Body of pancreas (tissue), 4 donors: Measurements from ENCODE around the gene PARVG. TPM values are rescaled to one million over a fixed set of nuclear protein-coding genes. Genes with fewer than 3 reads are reported as not detected.

Experiments
- ATAC-seq: fragments of 150-250 bp; one replicate; pipeline ENCODE4 v1.9.1; 2016
- DNase-seq, 4 donors: peaks; one replicate each; pipeline ENCODE4 v3.0.0-alpha.2; 2019
- H3K27ac ChIP-seq, 4 donors: fragments of 200-600 bp; sonication (generic); 1 replicate in 3 of 4; 2 replicates in 1 of 4; pipeline versions ENCODE4 v1.5.1 to v1.6.1; 2016 to 2019; ENCODE audit warnings: mild to moderate bottlenecking in 1 of 4, mixed read lengths in 1 of 4, moderate library complexity in 1 of 4
- H3K27me3 ChIP-seq, 2 donors: fragments of 200-600 bp; sonication (generic); one replicate each; pipeline ENCODE4 v1.6.0; 2016; ENCODE audit warnings: mild to moderate bottlenecking in 1 of 2
- H3K36me3 ChIP-seq, 2 donors: fragments of 200-600 bp; sonication (generic); replicated peaks in 1 of 2; 2 replicates each; pipeline ENCODE4 v1.5.1; 2016; ENCODE audit warnings: low read depth in 2 of 2; ENCODE audit not compliant: insufficient read depth in 1 of 2
- H3K4me1 ChIP-seq: fragments of 200-600 bp; sonication (generic); one replicate; pipeline ENCODE4 v1.6.0; 2016
- H3K4me3 ChIP-seq, 2 donors: fragments of 200-600 bp; sonication (generic); 1 replicate in 1 of 2; 2 replicates in 1 of 2; pipeline ENCODE4 v1.5.1; 2016 to 2019
- H3K9me3 ChIP-seq, 3 donors: fragments of 200-600 bp; sonication (generic); 1 replicate in 2 of 3; 2 replicates in 1 of 3; pipeline ENCODE4 v1.5.1; 2016
- POLR2A ChIP-seq, 3 donors: fragments of 450-650 bp; IDR thresholded peaks; one replicate each; pipeline ENCODE4 v1.6.1; 2016; ENCODE audit warnings: antibody characterized with exemption in 3 of 3, mild to moderate bottlenecking in 2 of 3
- WGBS, 2 donors: methylation state at CpG; one replicate each; pipeline ENCODE4 v1.1.5; 2017; 5-methylcytosine and 5-hydroxymethylcytosine counted together
- intact Hi-C: fragments of 100-400 bp; cut with DNase I; formaldehyde crosslinking; loops from one replicate; pipeline ENCODE4 v1.15.1; 2023
- total RNA-seq, 2 donors: library from RNA; depleted of rRNA; stranded (reverse); fragments of >200 nt; gene quantifications; one replicate each; pipeline ENCODE4 v1.1.0, GENCODE V29; 2016
- TF ChIP-seq, protein P1 (sequence below), 7 experiments: fragments of 450-650 bp in 4 of 7; fragments of 200-600 bp in 3 of 7; sonication (generic) in 3 of 7; IDR thresholded peaks; one replicate each; pipeline ENCODE4 v1.5.1; 2016 to 2019; ENCODE audit warnings: antibody characterized with exemption in 7 of 7

The PARVG gene
- total RNA-seq, 2 donors from 2014 or later = 8.8 to 13.2 TPM

DNA sequence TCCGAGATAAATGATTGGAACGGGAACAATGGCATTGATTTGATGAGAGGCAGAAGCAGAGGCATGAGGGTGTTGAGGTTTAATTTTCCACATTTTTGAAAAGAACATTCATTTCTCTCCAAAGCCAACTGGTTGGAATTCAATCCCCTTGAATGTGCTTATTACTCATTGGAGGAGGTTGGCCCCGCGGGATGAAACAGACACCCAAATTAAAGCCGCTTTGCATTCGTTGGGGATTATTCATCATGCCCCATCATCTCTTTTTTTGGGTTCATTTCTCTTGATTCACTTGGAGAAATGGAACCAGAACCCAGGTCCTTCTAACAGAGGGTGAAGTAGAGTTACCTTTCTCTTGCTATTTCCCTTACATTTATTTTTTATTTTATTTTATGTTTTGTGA is 47.6 kb upstream of the PARVG start:
- ATAC-seq (no peak), DNase-seq (no peak)
- no peak for TF ChIP-seq POLR2A (IDR thresholded peaks at IDR 0.05)
- TF ChIP-seq, protein P1, sequence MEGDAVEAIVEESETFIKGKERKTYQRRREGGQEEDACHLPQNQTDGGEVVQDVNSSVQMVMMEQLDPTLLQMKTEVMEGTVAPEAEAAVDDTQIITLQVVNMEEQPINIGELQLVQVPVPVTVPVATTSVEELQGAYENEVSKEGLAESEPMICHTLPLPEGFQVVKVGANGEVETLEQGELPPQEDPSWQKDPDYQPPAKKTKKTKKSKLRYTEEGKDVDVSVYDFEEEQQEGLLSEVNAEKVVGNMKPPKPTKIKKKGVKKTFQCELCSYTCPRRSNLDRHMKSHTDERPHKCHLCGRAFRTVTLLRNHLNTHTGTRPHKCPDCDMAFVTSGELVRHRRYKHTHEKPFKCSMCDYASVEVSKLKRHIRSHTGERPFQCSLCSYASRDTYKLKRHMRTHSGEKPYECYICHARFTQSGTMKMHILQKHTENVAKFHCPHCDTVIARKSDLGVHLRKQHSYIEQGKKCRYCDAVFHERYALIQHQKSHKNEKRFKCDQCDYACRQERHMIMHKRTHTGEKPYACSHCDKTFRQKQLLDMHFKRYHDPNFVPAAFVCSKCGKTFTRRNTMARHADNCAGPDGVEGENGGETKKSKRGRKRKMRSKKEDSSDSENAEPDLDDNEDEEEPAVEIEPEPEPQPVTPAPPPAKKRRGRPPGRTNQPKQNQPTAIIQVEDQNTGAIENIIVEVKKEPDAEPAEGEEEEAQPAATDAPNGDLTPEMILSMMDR (IDR thresholded peaks at IDR 0.05) = no peak
- H3K27me3 ChIP-seq = no peaks in the 10 kb centered on the region
- no peak overlapping the region for H3K4me3 ChIP-seq
- H3K27ac ChIP-seq = no peak overlapping the region
- H3K9me3 ChIP-seq = peaks cover 0 to 10% (median 0%) of the 10 kb centered on the region in 3 donors
- 80% methylated on average over 6 of the region's 6 CpGs for WGBS, 2 donors
- intact Hi-C loops = no loop called here
- no peaks in the 10 kb centered on the region for H3K4me1 ChIP-seq
- H3K36me3 ChIP-seq = no peaks in the 10 kb centered on the region

DNA sequence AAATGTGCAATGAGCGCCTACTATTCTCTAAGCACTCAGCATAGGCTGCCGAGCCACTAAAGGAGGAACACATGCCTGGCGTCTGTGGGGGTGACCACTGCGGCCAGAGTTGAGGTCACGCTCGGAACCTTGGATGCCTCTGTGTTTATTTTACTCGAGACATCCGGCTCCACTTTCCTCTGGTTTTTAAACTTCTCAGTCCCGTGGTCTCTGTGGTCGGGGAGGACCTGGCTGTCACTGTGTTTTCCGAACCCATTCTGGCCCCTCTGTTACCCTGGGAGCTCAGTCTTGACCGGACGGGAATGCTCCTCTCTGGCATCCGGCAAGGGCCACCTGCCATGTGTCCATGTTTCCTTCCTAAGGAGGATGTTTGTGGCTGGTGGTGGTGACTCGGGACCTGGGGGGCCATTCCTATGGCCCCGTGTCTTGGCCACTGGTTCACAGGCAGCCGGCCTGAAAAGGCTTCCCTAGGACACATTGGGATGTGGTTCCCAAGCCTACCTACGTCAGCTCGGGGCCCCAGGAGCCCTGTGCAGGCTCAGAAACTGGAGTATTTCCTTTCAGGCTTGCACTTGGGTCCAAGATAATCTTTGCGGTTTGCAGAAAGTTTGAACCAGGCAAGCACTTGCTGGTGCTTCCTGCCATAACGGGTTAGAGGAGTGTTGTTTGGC is 46.7 kb upstream of the PARVG start:
- WGBS, 2 donors = 67 to 87% methylated on average over 10 to 21 of the region's 21 CpGs
- peak; percentile 45 for ATAC-seq

DNA sequence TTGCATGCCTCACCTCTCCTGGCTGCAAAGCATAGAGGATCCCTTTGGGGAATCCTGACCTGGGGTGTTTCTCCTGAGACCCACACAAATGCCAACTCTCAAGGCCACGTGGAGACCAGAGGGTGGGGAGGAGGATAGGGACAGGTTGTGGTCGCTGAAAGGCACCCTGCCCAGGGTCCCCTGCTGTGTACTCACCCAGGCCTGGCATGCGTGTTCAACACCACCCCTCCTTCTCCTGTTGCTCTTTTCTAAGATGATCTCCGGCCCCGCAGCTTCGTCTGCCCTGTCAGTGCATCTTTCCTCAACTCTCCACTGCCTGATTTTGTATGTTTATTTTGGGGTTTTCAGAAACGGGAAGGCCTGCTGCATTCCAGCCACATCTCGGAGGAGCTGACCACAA is 44.6 kb upstream of the PARVG start:
- H3K27me3 ChIP-seq = no peaks in the 10 kb centered on the region
- WGBS, 2 donors = 86 to 95% methylated on average over 8 of the region's 8 CpGs
- no peak overlapping the region for H3K27ac ChIP-seq
- no peaks in the 10 kb centered on the region for H3K4me1 ChIP-seq
- intact Hi-C loops = no loop called here
- no peaks in the 10 kb centered on the region for H3K36me3 ChIP-seq
- peaks cover 0 to 10% (median 0%) of the 10 kb centered on the region in 3 donors for H3K9me3 ChIP-seq
- DNase-seq (no peak), ATAC-seq (no peak)
- TF ChIP-seq POLR2A (IDR thresholded peaks at IDR 0.05) = no peak
- TF ChIP-seq, protein P1 (IDR thresholded peaks at IDR 0.05) = no peak
- H3K4me3 ChIP-seq = no peak overlapping the region

More for the DNA sequence above, 46.7 kb upstream of the PARVG start:
- Histone ChIP-seq H3K9me3 (peaks cover 0 to 10% (median 0%) of the 10 kb centered on the region in 3 donors), H3K4me3 (no peak overlapping the region), H3K27ac (peak overlapping the region in 1 of 4 donors; percentile 16), H3K27me3 (no peaks in the 10 kb centered on the region), H3K4me1 (no peaks in the 10 kb centered on the region), H3K36me3 (no peaks in the 10 kb centered on the region)
- peak; percentile 16 to 37 (median 20) for DNase-seq
- intact Hi-C loops = no loop called here
- TF ChIP-seq, protein P1 (IDR thresholded peaks at IDR 0.05) = no peak
- no peak for TF ChIP-seq POLR2A (IDR thresholded peaks at IDR 0.05)

DNA sequence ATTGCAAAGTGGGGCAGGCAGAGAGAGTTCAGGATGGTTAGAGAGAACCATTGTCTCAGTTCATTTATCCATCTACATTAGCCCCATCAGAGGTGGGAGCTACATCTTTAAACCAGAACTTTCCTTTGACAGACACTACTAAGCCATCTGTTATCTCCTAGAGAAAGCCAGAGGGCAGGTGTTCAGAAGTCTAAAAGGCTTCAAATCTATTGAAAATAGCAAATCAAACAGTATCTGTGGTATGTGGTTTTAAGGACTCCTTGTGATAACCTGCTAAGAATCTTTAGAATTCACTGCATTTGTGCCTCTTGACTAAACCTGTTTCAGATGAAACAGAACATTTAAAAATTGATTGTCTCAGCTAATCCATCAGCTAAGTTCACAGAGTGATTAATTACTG is 43.9 kb upstream of the PARVG start:
- H3K36me3 ChIP-seq = no peaks in the 10 kb centered on the region
- H3K4me1 ChIP-seq = no peaks in the 10 kb centered on the region
- ATAC-seq = no peak
- no peak overlapping the region for H3K27ac ChIP-seq
- H3K4me3 ChIP-seq = no peak overlapping the region
- intact Hi-C loops = no loop called here
- no peak for DNase-seq
- no peak for TF ChIP-seq POLR2A (IDR thresholded peaks at IDR 0.05)
- TF ChIP-seq, protein P1 (IDR thresholded peaks at IDR 0.05) = no peak
- H3K9me3 ChIP-seq = peaks cover 0 to 10% (median 0%) of the 10 kb centered on the region in 3 donors
- no peaks in the 10 kb centered on the region for H3K27me3 ChIP-seq

DNA sequence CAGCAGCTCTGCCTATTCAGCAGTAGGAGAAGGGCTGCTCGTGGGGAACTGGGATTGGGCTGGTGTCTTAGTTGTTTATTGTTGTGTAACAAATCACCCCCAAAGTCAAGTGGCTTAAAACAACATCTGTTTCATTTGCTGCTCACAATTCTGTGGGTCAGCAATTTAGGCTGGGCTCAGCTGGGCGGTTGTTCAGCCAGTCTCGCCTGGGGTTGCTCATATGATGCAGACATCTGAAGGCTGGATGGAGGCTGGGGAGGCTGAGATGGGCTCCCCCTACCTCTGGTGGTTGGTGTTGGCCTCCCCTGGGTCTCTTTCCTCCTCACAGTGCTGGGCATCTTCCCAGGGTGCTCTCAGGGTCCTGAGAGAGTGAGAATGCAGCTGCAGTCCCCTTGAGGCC is 43.3 kb upstream of the PARVG start:
- Histone ChIP-seq H3K27me3 (no peaks in the 10 kb centered on the region), H3K4me3 (no peak overlapping the region), H3K9me3 (peaks cover 0 to 10% (median 0%) of the 10 kb centered on the region in 3 donors), H3K4me1 (no peaks in the 10 kb centered on the region), H3K36me3 (no peaks in the 10 kb centered on the region), H3K27ac (no peak overlapping the region)
- intact Hi-C loops = no loop called here
- ATAC-seq (no peak), DNase-seq (no peak)
- TF ChIP-seq POLR2A (IDR thresholded peaks at IDR 0.05) = no peak
- WGBS, 2 donors = 67 to 100% methylated on average over 1 to 3 of the region's 3 CpGs
